Transverse colon (tissue), 4 donors: Measurements from ENCODE around the gene FRMD6.

Source experiments
- EP300 ChIP-seq: sonication (generic); formaldehyde crosslinking; IDR thresholded peaks from one replicate; pipeline ENCODE4 v1.6.1; 2017; ENCODE audit warnings: antibody characterized with exemption, low read depth
- POLR2A ChIP-seq: fragments of 450-650 bp; IDR thresholded peaks from one replicate; pipeline ENCODE4 v1.6.1; 2016; ENCODE audit warnings: antibody characterized with exemption, mild to moderate bottlenecking, moderate library complexity
- POLR2AphosphoS5 ChIP-seq, 3 donors: sonication (generic); formaldehyde crosslinking; IDR thresholded peaks; one replicate each; pipeline ENCODE4 v1.6.1; 2016; ENCODE audit warnings: antibody characterized with exemption in 3 of 3
- TF ChIP-seq, protein P1 (sequence below), 5 experiments: fragments of 200-600 bp in 3 of 5; fragments of 450-650 bp in 2 of 5; sonication (generic) in 3 of 5; IDR thresholded peaks; 1 replicate in 2 of 5; 2 replicates in 3 of 5; pipeline ENCODE4 v1.5.1; 2016 to 2017; ENCODE audit warnings: antibody characterized with exemption in 5 of 5, inconsistent platforms in 3 of 5, mild to moderate bottlenecking in 2 of 5, moderate library complexity in 1 of 5

DNA sequence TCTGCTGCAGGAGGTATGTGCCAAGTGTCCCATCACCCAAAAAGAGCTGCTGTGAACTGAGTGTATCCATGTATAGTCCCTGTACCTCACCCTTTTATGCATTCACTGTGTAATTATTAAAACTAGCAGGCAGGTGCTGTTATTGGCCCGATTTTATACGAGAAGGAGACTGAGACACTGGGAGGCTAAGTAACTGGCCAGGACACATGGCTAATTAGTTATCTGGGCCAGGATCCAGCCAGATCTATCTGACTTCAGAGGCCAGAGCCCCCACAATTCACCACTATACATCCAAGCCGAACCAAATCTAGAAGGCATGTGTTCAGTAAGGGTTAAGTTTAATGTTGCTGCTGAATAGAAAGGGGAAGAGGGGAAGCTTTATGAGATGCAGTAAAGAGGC is 73.4 kb downstream of the FRMD6 start:
- TF ChIP-seq, protein P1, sequence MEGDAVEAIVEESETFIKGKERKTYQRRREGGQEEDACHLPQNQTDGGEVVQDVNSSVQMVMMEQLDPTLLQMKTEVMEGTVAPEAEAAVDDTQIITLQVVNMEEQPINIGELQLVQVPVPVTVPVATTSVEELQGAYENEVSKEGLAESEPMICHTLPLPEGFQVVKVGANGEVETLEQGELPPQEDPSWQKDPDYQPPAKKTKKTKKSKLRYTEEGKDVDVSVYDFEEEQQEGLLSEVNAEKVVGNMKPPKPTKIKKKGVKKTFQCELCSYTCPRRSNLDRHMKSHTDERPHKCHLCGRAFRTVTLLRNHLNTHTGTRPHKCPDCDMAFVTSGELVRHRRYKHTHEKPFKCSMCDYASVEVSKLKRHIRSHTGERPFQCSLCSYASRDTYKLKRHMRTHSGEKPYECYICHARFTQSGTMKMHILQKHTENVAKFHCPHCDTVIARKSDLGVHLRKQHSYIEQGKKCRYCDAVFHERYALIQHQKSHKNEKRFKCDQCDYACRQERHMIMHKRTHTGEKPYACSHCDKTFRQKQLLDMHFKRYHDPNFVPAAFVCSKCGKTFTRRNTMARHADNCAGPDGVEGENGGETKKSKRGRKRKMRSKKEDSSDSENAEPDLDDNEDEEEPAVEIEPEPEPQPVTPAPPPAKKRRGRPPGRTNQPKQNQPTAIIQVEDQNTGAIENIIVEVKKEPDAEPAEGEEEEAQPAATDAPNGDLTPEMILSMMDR (IDR thresholded peaks at IDR 0.05) = no peak
- no peak for TF ChIP-seq POLR2A
- TF ChIP-seq EP300 = no peak
- no peak for TF ChIP-seq POLR2AphosphoS5 (IDR thresholded peaks at IDR 0.05)
